GM21447 (cell line): ENCODE results near the gene EPHB2.

ENCODE experiments used
- ATAC-seq: cut with Tn5 transposase; IDR thresholded peaks from one replicate; pipeline ENCODE4 v1.9.1; 2021; ENCODE audit not compliant: unreplicated experiment

EPHB2 gene

DNA sequence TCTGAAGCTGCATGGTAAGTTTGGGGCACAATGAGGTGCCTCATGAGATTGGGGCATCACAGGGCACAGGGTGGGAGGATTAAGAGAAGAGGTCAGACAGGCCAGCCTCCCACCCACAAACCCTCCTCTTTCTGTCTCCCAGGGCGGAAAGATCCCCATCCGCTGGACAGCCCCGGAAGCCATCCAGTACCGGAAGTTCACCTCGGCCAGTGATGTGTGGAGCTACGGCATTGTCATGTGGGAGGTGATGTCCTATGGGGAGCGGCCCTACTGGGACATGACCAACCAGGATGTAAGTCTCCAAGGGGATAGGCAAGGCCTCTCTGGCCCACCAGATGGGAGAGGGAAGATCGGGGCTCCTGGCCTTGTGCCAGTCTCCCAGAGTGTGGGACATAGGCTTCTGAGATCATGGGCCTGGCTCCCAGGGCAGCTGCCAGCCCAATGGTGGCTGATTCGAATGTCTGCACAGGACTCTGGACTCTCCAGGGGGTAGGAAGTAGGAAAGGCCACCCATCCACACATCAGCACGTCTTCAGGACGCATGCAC lies 198.3 kb downstream of the EPHB2 start:
- no peak for ATAC-seq

DNA sequence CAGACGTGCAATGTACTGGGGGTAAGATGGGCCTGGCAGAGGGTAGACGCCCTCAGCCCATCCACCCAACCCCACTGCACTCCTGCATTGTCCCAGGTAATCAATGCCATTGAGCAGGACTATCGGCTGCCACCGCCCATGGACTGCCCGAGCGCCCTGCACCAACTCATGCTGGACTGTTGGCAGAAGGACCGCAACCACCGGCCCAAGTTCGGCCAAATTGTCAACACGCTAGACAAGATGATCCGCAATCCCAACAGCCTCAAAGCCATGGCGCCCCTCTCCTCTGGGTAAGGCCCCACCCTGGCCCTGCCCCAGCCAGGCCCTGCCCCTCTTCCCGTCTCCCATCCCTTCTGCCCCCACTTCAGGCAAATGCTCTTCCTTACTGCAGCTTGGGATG lies 199.6 kb downstream of the EPHB2 start:
- no peak for ATAC-seq

DNA sequence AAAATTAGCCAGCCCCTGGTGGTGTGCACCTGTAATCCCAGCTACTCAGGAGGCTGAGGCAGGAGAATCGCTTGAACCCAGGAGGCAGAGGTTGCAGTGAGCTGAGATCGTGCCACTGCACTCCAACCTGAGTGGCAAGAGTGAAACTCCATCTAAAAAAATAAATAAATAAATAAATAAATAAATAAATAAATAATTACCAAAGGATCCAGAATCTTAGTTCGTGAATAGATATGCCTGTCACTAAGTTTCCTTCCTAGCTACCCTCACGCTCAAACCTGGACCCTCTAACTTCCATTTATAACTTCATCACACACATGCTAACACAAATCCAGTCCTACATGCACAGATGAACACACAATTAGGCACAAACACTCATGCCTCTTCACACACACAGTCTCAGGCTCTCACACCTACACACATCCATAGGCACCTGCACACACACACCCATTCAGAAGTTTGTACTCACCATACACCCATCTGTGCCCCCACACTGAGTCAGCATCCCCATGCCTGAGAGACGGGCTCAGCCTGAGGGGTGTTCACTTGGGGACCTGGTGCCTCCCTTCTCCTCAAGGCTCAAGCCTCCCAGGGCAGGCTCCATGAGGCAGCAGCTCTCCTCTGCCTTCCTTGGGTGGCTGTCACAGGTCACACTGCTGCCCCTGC lies 200.5 kb downstream of the EPHB2 start:
- ATAC-seq = no peak

DNA sequence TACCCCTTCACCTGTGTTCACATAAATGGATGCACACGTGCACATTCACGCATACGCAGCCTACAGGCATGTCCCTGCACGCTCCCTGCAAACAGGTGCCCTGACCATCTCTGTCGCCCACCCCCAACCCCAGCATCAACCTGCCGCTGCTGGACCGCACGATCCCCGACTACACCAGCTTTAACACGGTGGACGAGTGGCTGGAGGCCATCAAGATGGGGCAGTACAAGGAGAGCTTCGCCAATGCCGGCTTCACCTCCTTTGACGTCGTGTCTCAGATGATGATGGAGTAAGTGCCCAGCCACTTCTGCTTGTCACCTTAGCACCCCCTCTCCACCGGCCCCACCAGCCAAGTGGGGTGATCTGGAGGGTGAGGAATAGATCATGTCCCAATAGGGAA lies 201.7 kb downstream of the EPHB2 start:
- ATAC-seq = no peak

DNA sequence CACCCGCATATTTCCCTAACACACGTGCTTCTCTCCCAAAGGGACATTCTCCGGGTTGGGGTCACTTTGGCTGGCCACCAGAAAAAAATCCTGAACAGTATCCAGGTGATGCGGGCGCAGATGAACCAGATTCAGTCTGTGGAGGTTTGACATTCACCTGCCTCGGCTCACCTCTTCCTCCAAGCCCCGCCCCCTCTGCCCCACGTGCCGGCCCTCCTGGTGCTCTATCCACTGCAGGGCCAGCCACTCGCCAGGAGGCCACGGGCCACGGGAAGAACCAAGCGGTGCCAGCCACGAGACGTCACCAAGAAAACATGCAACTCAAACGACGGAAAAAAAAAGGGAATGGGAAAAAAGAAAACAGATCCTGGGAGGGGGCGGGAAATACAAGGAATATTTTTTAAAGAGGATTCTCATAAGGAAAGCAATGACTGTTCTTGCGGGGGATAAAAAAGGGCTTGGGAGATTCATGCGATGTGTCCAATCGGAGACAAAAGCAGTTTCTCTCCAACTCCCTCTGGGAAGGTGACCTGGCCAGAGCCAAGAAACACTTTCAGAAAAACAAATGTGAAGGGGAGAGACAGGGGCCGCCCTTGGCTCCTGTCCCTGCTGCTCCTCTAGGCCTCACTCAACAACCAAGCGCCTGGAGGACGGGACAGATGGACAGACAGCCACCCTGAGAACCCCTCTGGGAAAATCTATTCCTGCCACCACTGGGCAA lies 202.9 kb downstream of the EPHB2 start:
- no peak for ATAC-seq

DNA sequence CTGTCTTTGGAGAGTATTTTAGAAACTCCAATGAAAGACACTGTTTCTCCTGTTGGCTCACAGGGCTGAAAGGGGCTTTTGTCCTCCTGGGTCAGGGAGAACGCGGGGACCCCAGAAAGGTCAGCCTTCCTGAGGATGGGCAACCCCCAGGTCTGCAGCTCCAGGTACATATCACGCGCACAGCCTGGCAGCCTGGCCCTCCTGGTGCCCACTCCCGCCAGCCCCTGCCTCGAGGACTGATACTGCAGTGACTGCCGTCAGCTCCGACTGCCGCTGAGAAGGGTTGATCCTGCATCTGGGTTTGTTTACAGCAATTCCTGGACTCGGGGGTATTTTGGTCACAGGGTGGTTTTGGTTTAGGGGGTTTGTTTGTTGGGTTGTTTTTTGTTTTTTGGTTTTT lies 203.5 kb downstream of the EPHB2 start:
- ATAC-seq = no peak

DNA sequence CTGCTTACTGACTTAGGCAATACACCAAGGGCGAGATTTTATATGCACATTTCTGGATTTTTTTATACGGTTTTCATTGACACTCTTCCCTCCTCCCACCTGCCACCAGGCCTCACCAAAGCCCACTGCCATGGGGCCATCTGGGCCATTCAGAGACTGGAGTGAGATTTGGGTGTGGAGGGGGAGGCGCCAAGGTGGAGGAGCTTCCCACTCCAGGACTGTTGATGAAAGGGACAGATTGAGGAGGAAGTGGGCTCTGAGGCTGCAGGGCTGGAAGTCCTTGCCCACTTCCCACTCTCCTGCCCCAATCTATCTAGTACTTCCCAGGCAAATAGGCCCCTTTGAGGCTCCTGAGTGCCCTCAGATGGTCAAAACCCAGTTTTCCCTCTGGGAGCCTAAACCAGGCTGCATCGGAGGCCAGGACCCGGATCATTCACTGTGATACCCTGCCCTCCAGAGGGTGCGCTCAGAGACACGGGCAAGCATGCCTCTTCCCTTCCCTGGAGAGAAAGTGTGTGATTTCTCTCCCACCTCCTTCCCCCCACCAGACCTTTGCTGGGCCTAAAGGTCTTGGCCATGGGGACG lies 204.1 kb downstream of the EPHB2 start:
- ATAC-seq = no peak

DNA sequence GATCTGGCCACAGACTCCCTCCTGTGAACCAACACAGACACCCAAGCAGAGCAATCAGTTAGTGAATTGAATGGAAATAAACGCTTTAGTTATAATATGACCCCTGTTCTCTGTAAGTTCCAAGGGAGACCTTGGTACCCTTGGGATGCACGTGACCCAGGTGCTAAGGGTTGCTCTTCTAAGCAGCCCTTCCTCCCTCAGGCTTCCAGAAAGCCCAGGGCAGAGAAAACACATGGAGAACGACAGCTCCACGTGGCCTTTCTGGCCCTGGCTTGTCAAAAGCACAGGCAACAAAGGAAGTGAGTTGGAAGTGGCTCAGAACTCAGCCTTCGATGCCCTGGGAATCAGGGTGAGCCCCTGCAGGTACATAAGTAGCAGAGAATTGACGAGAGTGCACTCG lies 204.6 kb downstream of the EPHB2 start:
- no peak for ATAC-seq

DNA sequence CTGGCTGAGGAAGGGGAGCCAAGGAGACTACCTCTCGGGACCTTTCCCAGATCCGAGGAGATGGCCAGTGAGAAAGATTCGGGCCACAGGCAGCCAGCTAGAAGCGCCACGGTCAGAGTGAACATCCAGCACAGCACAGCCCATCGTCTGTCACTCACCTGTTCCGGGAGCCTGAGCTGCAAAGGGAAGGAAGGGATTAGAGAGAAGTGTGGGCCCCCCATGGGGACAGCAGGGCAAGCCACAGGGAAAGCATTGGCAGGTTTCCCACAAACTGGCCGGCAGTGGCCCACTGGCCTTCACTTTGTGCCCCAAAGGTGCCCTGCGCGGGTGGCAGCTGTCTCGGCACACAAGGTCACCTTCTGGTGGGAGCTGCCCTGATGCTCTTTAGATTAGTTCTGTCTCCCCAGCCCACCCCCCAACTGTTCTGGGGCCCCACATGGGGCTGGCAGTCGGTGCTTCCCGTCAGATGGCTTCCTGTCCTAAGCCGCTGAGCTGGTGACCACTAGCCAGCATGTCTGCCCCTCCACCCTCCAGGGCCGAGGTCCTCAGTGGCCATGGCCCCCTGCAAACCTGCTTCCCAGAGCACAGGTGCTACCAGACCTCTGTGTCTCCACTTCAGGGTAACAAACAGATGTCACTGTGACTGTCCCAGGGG lies 205.3 kb downstream of the EPHB2 start:
- no peak for ATAC-seq

DNA sequence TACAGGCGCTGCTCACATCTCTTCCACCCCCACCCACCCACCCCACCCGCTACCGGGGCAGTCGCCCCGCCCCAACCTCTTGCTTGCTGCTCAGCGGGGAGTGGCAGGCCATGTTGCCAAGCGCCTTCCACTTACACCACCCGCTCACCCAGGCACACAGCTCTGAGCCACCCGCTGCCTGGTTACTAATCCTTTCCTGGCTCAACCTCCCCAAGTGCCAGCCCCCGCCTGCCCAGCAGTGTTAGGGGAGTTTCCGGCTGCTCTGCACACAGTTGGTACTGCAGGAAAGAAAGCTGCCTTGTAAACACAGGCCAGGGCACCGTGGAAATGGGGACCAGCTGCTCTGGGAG lies 205.8 kb downstream of the EPHB2 start:
- no peak for ATAC-seq

DNA sequence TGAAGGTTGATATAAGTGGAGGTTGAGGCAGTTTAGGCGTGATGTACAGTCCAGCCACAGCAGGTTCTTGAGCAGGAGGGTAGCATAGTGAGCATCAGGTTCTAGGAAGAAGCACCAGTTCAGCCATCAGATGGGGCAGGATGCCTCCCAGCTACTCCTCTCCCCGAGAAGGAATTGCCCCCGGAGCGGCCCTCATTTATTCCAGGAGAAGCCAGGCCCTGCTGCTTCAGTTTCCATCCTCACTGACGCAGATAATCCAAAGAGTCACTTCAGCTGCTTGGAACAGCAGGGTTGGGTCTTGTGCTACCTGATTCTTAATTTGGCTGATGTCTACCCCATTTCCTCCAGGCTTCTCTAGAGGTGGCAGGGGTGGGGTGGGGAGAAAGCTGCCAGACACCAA lies 207.3 kb downstream of the EPHB2 start:
- no peak for ATAC-seq

DNA sequence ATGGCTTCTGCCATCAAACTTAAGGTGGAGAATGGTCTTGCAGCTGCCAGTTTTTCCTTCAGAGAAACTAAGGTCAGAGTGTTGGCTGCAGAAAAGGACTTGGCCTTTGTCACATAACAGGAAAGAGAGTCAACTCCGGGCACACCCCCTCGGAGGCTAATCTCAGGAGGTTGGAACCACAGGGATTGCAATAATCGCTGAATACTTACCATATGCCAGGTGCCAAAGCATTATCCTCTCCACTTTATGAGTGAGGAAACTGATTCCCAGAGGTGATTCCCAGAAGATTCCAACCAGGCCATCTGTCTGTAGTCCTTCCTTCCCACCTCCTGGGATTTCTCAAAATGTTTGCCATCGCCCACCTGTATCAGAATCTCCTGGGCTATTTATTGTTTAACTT lies 208.0 kb downstream of the EPHB2 start:
- no peak for ATAC-seq

DNA sequence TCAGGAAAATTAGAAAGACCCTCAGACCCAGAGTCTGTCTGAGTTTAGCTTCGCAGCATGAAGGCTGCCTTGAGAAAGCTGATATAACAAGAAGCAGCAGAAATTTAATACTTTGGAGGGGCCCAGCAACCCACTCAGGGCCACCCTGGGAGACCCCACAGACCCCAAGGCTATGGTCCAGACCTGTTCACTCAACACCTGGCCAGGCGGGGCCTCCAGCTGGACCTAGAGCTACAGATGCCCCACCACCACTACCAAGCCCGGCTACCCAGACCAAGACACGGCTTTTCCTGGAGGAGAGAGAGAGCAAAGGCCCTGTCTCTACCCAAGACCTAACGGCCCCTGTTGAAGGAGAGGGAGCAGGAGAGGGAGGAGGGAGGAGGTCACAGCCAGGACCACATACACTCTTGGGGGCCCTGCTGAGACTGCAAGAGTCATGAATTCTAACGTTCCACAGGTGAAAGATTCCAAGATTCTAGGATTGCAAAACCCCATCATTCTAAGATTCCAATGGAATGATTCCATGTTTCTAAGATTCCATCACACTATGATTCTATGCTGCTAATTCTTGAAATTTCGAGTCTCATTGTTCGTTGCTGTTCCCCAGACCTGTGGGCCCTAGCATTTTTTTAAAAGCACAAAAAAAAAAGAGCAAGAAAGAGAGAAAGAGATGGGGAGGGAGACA lies 208.8 kb downstream of the EPHB2 start:
- no peak for ATAC-seq

DNA sequence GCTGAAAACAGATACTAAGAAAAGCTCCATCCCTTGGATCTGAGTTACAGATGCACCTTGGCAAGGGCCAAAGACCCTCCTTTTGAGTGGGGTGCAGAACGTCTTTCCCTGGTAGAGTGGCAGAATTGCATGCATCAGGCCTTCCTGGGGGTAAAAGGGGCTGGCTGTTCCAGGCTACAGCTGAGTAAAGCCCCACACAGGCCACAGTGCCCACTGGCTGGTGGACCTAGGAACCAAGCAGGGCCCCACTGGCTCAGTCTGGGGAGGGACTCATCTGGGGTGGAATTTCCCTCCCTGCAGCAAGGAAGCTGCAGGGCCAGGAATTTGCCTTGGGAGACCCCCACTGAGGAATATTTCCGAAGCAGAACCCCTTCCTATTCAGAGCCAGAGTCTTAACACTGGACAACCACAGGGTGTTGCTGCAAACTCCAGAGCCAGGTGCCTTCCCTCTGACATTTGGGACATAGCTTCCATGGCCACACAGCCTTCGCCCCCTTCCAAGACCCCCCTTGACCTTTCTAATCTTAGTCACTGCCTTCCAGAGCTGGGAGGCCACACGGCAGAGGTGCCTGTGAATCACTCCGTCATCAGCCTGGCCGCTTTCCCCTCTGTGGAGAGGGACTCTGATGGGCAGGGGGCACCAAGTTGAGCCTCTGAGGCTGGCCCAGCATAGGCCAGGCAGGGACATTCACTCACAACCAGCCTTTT lies 209.5 kb downstream of the EPHB2 start:
- ATAC-seq = no peak

DNA sequence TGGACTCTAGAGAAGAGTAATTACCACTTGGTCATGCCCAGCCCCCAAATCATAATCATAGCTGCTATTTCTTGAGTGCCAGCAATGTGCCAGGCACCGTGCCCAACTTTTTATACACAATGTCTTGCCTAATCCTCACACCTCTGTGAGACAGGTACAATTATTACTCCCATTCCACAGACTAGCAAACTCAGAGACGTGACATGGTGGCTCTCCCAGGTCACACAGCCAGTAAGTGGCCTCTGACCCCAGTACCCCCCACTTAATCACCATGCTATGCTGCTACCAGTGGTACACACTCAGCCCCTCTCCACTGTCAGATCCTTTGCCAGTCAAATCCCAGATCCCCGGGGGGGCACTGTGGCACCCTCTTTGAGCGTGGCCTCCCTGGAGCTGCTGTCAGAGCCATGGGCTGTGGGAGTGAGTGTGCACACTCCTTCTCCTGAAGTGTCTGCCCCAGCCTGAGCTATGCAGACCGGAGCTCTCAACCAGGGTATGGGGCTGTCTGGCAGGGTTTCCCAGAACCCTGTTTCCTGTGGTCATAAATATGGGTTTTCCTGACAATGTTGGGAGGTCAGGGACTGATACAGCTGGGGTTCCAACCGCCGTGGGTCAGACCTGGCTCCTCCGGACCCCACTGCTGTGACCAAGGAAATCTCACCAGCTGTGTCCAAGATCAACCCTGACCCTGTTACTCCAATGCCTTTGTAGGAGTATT lies 210.3 kb downstream of the EPHB2 start:
- ATAC-seq = no peak

DNA sequence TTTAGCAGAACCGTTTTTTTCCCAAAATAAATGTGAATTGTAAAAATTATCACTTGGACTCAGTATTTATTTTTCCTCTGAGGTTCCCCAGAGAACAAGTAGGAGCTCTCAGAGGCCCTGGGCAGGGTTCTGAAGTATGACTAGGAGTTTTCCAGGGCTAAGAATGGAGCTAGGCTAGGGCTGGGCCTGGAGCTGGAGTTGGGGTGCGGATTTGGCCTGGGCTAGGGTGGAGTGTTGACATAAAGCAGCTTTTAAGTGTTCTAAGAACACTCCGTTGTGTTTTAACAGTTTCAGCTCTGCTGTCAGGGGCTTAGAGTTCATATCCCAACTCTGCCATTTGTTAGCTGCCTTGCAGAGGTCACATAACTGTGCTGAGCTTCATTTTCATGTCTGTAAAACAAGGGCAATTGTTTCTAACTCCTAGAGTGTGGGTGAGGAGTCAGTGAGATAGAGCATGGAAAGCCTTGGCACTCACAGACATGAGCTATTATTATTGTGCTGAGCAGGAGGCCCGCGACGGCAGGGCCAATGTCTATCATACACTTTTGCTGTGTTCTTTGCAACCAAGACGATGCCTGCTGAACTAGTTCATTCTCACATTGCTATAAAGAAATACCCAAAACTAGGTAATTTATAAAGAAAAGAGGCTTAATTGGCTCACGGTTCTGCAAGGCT lies 210.9 kb downstream of the EPHB2 start:
- ATAC-seq = no peak

DNA sequence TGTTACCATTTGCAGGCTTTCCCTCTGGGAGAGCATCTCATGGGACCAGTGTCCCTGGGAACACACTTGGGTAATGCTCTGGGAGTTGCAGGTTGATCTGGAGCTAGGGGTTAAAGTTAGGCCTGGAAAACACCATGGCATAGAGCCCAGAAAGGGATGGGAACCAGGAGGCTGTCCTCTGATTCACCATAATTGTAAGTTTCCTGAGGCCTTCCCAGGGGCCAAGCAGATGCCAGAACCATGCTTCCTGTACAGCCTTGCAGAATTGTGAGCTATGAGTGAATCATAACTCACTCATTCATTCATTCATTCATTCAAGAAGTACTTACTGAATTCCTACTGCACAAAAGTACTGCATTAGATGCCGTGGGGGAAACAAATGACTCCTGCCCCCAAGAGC lies 212.0 kb downstream of the EPHB2 start:
- no peak for ATAC-seq

DNA sequence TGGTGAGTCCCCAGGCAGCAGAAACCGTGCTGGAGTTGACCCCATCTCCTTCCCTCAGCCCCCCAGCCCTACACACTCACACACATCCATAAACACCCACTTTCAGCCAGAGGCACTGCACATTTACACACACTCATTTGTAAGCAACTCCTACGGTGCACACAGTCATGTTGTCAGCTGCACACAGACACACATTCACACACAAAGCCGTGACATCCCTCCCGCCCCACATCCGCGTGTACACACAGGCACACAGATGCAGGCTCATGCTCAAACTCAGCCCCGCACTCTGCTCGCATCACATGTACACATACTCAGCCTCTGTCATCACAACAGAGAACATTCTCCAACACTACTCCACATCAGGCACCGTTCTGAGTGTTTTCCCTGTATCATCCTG lies 214.5 kb downstream of the EPHB2 start:
- no peak for ATAC-seq

DNA sequence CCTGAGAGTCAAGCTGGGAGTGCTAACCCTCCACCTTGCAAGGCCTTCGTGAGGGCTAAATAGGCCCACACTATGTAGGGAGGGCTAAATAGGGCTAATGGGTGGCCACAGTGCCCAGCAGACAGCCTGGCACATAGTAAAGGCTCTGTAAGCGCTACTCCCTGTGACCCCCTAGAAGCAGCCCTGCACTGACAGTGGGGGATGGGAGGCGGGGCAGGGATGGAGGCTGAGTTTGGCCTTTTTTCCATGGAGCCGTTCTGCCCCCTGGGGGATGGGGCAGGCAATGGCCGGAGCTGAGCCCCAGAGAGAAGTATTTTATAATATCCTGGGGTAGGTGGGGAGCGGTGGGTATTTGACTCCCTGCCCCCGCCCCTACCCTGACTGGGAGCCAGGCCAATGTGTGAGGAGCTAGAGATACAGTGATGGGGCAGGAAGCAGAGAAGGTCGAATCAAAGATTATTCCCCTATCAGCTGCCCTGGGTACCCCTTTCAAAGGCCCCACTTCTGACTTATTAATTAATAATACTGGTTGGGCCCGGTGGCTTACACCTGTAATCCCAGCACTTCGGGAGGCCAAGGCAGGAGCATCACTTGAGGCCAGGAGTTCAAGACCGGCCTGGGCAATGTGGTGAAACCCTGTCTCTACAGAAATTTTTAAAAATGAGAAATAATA lies 219.7 kb downstream of the EPHB2 start:
- ATAC-seq = no peak
